OCI-LY1 (cell line): ENCODE measurements around the gene ADAMTS12.

Experiments used
- EZH2 ChIP-seq: fragments of 200-600 bp; sonication (generic), shearing (Covaris generic); IDR thresholded peaks from 2 replicates; pipeline ENCODE4 v1.8.0; 2017; ENCODE audit warnings: borderline replicate concordance, mixed run types, mild to moderate bottlenecking, antibody characterized with exemption, low read length, moderate library complexity, mixed read lengths
- TF ChIP-seq, protein P1 (sequence below): fragments of 200-600 bp; sonication (generic), shearing (Covaris generic); IDR thresholded peaks from 2 replicates; pipeline ENCODE4 v1.5.1; 2017; ENCODE audit warnings: mild to moderate bottlenecking, antibody characterized with exemption, low read length, moderate library complexity, mixed read lengths

DNA sequence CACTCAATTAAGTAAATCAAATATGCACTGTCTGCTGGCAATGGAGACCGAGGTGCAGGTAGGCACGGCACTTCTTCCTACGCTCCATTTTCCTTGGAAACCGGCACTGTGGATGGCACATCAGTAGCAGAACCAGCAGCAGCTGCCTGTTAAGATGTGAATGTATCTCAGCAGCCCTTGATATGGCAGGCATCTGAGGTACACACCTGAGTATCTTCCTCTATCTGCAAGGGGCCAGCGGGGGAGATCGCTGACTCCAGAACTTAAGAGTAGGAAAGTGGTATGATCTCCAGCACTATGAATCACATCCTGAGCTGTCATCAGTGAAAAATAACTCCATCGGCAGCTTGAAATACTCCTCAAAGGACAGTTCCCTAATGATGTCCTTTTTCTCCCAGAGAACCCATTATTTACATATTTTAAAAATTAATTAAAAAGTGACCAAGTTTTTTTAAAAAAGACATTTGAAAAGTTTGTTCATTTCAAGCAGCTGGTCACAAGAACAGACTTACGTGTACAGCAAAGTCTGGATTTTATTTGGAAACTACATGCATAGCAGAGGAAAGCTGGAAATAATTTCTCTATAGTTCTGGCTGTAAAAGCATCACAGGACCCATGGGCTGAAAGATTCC is 97.1 kb downstream of the ADAMTS12 start:
- TF ChIP-seq EZH2, result no peak
- TF ChIP-seq, protein P1, sequence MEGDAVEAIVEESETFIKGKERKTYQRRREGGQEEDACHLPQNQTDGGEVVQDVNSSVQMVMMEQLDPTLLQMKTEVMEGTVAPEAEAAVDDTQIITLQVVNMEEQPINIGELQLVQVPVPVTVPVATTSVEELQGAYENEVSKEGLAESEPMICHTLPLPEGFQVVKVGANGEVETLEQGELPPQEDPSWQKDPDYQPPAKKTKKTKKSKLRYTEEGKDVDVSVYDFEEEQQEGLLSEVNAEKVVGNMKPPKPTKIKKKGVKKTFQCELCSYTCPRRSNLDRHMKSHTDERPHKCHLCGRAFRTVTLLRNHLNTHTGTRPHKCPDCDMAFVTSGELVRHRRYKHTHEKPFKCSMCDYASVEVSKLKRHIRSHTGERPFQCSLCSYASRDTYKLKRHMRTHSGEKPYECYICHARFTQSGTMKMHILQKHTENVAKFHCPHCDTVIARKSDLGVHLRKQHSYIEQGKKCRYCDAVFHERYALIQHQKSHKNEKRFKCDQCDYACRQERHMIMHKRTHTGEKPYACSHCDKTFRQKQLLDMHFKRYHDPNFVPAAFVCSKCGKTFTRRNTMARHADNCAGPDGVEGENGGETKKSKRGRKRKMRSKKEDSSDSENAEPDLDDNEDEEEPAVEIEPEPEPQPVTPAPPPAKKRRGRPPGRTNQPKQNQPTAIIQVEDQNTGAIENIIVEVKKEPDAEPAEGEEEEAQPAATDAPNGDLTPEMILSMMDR, result no peak
